ENCODE measurements around the gene KLK1. TPM values are rescaled to one million over a fixed set of nuclear protein-coding genes. Genes with fewer than 3 reads are reported as not detected.

Gene KLK1
- total and polyA plus RNA-seq, 4 donors: 0.50 to 2.0 (median 1.3) TPM; not detected in 1

DNA sequence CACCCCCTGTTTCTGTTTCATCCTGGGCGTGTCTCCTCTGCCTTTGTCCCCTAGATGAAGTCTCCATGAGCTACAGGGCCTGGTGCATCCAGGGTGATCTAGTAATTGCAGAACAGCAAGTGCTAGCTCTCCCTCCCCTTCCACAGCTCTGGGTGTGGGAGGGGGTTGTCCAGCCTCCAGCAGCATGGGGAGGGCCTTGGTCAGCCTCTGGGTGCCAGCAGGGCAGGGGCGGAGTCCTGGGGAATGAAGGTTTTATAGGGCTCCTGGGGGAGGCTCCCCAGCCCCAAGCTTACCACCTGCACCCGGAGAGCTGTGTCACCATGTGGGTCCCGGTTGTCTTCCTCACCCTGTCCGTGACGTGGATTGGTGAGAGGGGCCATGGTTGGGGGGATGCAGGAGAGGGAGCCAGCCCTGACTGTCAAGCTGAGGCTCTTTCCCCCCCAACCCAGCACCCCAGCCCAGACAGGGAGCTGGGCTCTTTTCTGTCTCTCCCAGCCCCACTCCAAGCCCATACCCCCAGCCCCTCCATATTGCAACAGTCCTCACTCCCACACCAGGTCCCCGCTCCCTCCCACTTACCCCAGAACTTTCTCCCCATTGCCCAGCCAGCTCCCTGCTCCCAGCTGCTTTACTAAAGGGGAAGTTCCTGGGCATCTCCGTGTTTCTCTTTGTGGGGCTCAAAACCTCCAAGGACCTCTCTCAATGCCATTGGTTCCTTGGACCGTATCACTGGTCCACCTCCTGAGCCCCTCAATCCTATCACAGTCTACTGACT lies 31.2 kb upstream of the KLK1 start, which contains the start of gene KLK3:
TSS of gene KLK3 (plus strand) at position 280 of the 775 bp plus-strand sequence. CDS start at position 321, 41 bp downstream.
- H3K27me3 ChIP-seq (ENCODE audit: control insufficient read depth, insufficient read depth, low read length): peaks cover 14% of the 10 kb centered on the region
- no peaks in the 10 kb centered on the region for H3K9me3 ChIP-seq (ENCODE audit: control insufficient read depth, insufficient read depth, low read length)
- WGBS (ENCODE audit: insufficient coverage): 57% methylated on average over 7 of the region's 9 CpGs
- H3K4me3 ChIP-seq (ENCODE audit: low read depth, low read length): no peak within 1 kb of the TSS
- H3K4me1 ChIP-seq (ENCODE audit: control insufficient read depth, insufficient read depth, low read length): no peaks in the 10 kb centered on the region
- no peak within 1 kb of the TSS for H3K27ac ChIP-seq (ENCODE audit: low read depth, low read length)
- DNase-seq (ENCODE audit: low read depth in 4 of 6, low spot score in 6 of 6): no peak
- H3K36me3 ChIP-seq (ENCODE audit: control insufficient read depth, insufficient read depth, low read length): no peaks in the 10 kb centered on the region

DNA sequence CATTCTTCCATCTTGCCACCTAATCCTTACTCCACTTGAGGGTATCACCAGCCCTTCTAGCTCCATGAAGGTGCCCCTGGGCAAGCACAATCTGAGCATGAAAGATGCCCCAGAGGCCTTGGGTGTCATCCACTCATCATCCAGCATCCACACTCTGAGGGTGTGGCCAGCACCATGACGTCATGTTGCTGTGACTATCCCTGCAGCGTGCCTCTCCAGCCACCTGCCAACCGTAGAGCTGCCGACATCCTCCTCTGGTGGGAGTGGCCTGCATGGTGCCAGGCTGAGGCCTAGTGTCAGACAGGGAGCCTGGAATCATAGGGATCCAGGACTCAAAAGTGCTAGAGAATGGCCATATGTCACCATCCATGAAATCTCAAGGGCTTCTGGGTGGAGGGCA lies 28.0 kb upstream of the KLK1 start:
- H3K9me3 ChIP-seq (ENCODE audit: control insufficient read depth, insufficient read depth, low read length): no peaks in the 10 kb centered on the region
- no peaks in the 10 kb centered on the region for H3K4me1 ChIP-seq (ENCODE audit: control insufficient read depth, insufficient read depth, low read length)
- H3K36me3 ChIP-seq (ENCODE audit: control insufficient read depth, insufficient read depth, low read length): no peaks in the 10 kb centered on the region
- H3K4me3 ChIP-seq (ENCODE audit: low read depth, low read length): no peak overlapping the region
- H3K27ac ChIP-seq (ENCODE audit: low read depth, low read length): no peak overlapping the region
- H3K27me3 ChIP-seq (ENCODE audit: control insufficient read depth, insufficient read depth, low read length): peaks cover 9% of the 10 kb centered on the region
- DNase-seq (ENCODE audit: low read depth in 4 of 6, low spot score in 6 of 6): no peak
- WGBS (ENCODE audit: insufficient coverage): 64% methylated on average over 4 of the region's 4 CpGs

DNA sequence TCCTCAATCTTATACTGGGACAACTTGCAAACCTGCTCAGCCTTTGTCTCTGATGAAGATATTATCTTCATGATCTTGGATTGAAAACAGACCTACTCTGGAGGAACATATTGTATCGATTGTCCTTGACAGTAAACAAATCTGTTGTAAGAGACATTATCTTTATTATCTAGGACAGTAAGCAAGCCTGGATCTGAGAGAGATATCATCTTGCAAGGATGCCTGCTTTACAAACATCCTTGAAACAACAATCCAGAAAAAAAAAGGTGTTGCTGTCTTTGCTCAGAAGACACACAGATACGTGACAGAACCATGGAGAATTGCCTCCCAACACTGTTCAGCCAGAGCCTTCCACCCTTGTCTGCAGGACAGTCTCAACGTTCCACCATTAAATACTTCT lies 27.2 kb upstream of the KLK1 start:
- no peak for DNase-seq (ENCODE audit: low read depth in 4 of 6, low spot score in 6 of 6)
- 55% methylated on average over 2 of the region's 3 CpGs for WGBS (ENCODE audit: insufficient coverage)
- Histone ChIP-seq H3K27me3 (ENCODE audit: control insufficient read depth, insufficient read depth, low read length) (peaks cover 5% of the 10 kb centered on the region), H3K27ac (ENCODE audit: low read depth, low read length) (no peak overlapping the region), H3K9me3 (ENCODE audit: control insufficient read depth, insufficient read depth, low read length) (no peaks in the 10 kb centered on the region), H3K4me1 (ENCODE audit: control insufficient read depth, insufficient read depth, low read length) (no peaks in the 10 kb centered on the region), H3K36me3 (ENCODE audit: control insufficient read depth, insufficient read depth, low read length) (no peaks in the 10 kb centered on the region), H3K4me3 (ENCODE audit: low read depth, low read length) (no peak overlapping the region)

DNA sequence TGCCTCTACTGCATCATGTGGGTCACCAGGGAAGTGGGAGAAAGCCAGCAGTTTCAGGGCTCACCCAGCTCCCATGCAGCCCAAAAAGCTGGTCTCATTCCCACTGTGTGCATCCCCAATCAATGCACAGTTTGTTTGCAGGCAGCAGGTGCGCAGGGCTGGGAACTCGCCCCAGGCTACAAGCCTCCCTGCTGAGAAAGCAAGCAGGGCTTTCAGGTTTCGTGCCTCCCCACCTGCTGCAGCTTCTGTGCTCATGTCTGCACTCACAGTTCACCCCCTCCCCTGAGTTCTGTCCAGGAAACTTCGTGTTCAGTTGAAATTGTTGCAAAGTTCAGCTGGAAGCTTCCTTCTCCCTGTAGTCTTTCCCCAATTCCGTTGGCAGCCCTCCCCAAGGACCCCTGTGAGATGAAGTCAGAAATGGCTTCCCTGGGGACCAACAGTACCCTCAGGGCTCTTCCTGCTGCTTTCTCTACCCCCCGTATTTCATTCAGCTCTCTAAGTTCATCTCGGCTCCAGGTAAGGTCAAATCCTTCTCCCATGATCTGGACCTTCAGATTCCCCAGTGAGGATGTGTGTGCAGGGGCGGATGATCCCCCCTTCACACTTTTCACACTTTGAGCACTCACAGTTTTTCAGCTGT lies 20.8 kb upstream of the KLK1 start:
- Histone ChIP-seq H3K27ac (ENCODE audit: low read depth, low read length) (no peak overlapping the region), H3K4me1 (ENCODE audit: control insufficient read depth, insufficient read depth, low read length) (no peaks in the 10 kb centered on the region), H3K9me3 (ENCODE audit: control insufficient read depth, insufficient read depth, low read length) (peaks cover 2% of the 10 kb centered on the region), H3K4me3 (ENCODE audit: low read depth, low read length) (no peak overlapping the region), H3K27me3 (ENCODE audit: control insufficient read depth, insufficient read depth, low read length) (no peaks in the 10 kb centered on the region), H3K36me3 (ENCODE audit: control insufficient read depth, insufficient read depth, low read length) (no peaks in the 10 kb centered on the region)
- 55% methylated on average over 5 of the region's 8 CpGs for WGBS (ENCODE audit: insufficient coverage)
- DNase-seq (ENCODE audit: low read depth in 4 of 6, low spot score in 6 of 6): no peak

DNA sequence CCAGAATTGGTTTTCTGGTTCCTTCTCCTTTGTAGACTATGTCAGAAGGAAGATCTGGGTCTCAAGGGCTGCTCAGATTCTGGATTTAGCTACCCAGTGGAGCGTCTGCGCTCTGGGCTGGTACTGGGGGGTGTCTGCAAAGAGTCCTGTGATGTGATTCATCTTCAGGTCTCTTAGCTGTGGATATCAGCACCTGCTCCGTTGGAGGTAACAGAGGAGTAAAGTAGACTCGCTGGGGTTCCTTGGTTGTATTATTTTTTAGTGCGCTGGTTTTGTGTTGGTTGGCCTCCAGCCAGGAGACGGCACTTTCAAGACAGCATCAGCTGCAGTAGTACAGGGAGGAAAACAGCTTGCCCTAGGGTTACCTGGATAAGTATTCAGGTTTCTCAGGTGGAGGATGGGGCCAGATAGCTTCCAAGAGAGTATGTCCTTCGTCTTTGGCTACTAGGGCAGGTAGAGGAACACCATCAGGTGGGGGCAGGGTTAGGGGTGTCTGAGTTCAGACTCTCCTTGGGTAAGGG lies 20.2 kb upstream of the KLK1 start:
- 51% methylated on average over 5 of the region's 7 CpGs for WGBS (ENCODE audit: insufficient coverage)

DNA sequence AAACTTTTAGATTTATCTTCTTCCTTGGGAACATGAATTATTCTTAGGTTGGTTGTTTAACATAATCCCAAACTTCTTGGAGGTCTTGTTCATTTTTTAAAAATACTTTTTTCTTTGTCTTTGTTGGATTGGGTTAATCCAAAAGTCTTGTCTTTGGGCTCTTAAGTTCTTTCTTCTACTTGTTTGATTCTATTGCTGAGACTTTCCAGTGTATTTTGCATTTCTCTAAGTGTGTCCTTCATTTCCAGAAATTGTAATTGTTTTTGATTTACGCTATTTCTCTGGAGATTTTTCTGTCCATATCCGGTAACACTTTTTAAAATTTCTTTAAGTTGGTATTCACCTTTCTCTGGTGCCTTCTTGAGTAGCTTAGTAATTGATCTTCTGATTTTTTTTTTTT lies 19.6 kb upstream of the KLK1 start:
- H3K4me1 ChIP-seq (ENCODE audit: control insufficient read depth, insufficient read depth, low read length): no peaks in the 10 kb centered on the region
- H3K9me3 ChIP-seq (ENCODE audit: control insufficient read depth, insufficient read depth, low read length): peaks cover 2% of the 10 kb centered on the region
- DNase-seq (ENCODE audit: low read depth in 4 of 6, low spot score in 6 of 6): no peak
- H3K36me3 ChIP-seq (ENCODE audit: control insufficient read depth, insufficient read depth, low read length): no peaks in the 10 kb centered on the region
- WGBS (ENCODE audit: insufficient coverage): no CpG with 5 or more reads among the region's 2 CpGs
- H3K4me3 ChIP-seq (ENCODE audit: low read depth, low read length): no peak overlapping the region
- no peaks in the 10 kb centered on the region for H3K27me3 ChIP-seq (ENCODE audit: control insufficient read depth, insufficient read depth, low read length)
- no peak overlapping the region for H3K27ac ChIP-seq (ENCODE audit: low read depth, low read length)

More for the DNA sequence above, 20.2 kb upstream of the KLK1 start:
- DNase-seq (ENCODE audit: low read depth in 4 of 6, low spot score in 6 of 6): no peak
- H3K27ac ChIP-seq (ENCODE audit: low read depth, low read length): no peak overlapping the region
- no peaks in the 10 kb centered on the region for H3K4me1 ChIP-seq (ENCODE audit: control insufficient read depth, insufficient read depth, low read length)
- H3K9me3 ChIP-seq (ENCODE audit: control insufficient read depth, insufficient read depth, low read length): peaks cover 2% of the 10 kb centered on the region
- no peaks in the 10 kb centered on the region for H3K27me3 ChIP-seq (ENCODE audit: control insufficient read depth, insufficient read depth, low read length)
- no peaks in the 10 kb centered on the region for H3K36me3 ChIP-seq (ENCODE audit: control insufficient read depth, insufficient read depth, low read length)
- no peak overlapping the region for H3K4me3 ChIP-seq (ENCODE audit: low read depth, low read length)

DNA sequence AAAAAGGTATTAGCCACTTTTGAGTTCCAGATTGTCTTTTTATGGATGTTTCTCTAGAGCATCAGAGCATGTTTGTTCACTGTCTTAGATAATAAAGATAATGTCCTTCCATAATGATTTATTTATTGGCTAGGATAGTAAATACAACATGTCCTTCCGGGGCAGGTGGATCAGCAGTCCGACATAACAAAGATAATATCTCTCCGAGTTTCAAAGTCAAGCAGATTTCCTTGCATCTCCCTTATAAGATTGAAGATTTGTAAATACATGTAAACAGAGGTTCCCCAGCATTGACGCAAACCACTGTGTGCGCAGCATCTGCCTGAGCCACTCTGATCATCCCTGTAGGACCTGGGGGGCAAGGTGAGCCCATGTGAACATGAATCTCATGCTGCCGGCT lies 18.5 kb upstream of the KLK1 start:
- Histone ChIP-seq H3K36me3 (ENCODE audit: control insufficient read depth, insufficient read depth, low read length) (no peaks in the 10 kb centered on the region), H3K4me3 (ENCODE audit: low read depth, low read length) (no peak overlapping the region), H3K27me3 (ENCODE audit: control insufficient read depth, insufficient read depth, low read length) (no peaks in the 10 kb centered on the region), H3K9me3 (ENCODE audit: control insufficient read depth, insufficient read depth, low read length) (peaks cover 2% of the 10 kb centered on the region), H3K27ac (ENCODE audit: low read depth, low read length) (no peak overlapping the region), H3K4me1 (ENCODE audit: control insufficient read depth, insufficient read depth, low read length) (no peaks in the 10 kb centered on the region)
- WGBS (ENCODE audit: insufficient coverage): 82% methylated on average over 3 of the region's 6 CpGs
- no peak for DNase-seq (ENCODE audit: low read depth in 4 of 6, low spot score in 6 of 6)

DNA sequence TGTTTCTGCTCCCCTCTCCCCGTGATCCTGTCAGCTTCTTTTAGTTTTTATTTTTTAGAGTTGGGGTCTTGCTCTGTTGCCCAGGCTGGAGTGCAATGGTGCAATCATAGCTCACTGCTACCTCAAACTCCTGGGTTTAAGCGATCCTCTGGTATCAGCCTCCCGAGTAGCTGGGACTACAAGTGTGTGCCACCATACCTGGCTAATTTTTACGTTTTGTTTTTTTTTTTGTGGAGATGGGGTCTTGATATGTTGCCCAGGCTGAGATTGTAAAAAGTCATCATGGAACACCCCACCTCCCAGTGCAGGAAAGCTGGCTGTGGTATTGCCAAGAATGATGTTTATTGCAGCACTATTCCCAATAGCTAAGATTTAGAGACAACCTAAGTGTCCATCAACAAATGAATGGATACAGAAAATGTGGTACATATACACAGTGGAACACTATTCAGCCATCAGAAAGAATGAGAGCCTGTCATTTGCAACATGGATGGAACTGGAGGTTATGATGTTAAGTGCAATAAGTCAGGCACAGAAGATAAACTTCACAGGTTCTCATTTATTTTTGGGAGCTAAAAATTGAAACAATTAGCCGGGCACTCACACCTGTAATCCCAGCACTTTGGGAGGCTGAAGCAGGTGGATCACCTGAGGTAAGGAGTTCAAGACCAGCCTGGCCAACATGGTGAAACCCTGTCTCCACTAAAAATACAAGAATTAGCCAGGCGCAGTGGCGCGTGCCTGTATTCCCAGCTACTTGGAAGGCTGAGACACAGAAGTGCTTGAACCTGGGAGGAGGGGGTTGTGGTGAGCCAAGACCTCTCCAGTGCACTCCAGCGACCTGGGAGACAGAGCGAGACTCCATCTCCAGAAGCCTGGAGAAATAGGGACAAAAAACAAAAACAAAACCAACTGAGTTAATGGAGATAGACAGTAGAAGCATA lies 16.4 kb upstream of the KLK1 start:
- peaks cover 2% of the 10 kb centered on the region for H3K9me3 ChIP-seq (ENCODE audit: control insufficient read depth, insufficient read depth, low read length)
- peaks cover 6% of the 10 kb centered on the region for H3K27me3 ChIP-seq (ENCODE audit: control insufficient read depth, insufficient read depth, low read length)
- no peaks in the 10 kb centered on the region for H3K36me3 ChIP-seq (ENCODE audit: control insufficient read depth, insufficient read depth, low read length)
- 40% methylated on average over 1 of the region's 10 CpGs for WGBS (ENCODE audit: insufficient coverage)
- no peak overlapping the region for H3K4me3 ChIP-seq (ENCODE audit: low read depth, low read length)
- DNase-seq (ENCODE audit: low read depth in 4 of 6, low spot score in 6 of 6): no peak
- no peak overlapping the region for H3K27ac ChIP-seq (ENCODE audit: low read depth, low read length)
- H3K4me1 ChIP-seq (ENCODE audit: control insufficient read depth, insufficient read depth, low read length): peaks cover 12% of the 10 kb centered on the region

DNA sequence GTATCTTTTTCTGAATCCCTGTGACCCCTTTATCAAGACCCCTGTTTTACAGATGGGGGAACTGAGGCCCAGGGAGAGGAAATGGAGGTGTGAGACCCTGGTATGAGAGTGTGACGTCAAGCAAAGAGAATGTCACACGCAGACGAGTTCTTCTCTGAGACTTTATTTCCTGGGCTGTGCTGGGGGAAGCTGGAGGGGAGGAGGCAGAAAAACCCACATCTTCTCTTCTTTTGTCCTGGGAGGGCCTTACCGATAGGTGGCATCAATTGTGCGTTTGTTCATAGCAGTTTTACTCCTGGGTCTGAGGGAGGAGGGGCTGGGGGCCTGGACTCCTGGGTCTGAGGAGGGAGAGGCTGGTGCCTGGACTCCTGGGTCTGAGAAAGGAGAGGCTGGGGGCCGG lies 14.7 kb upstream of the KLK1 start:
- Histone ChIP-seq H3K36me3 (ENCODE audit: control insufficient read depth, insufficient read depth, low read length) (no peaks in the 10 kb centered on the region), H3K9me3 (ENCODE audit: control insufficient read depth, insufficient read depth, low read length) (no peaks in the 10 kb centered on the region), H3K27ac (ENCODE audit: low read depth, low read length) (no peak overlapping the region), H3K27me3 (ENCODE audit: control insufficient read depth, insufficient read depth, low read length) (peaks cover 6% of the 10 kb centered on the region), H3K4me1 (ENCODE audit: control insufficient read depth, insufficient read depth, low read length) (peaks cover 12% of the 10 kb centered on the region), H3K4me3 (ENCODE audit: low read depth, low read length) (no peak overlapping the region)
- 29% methylated on average over 5 of the region's 6 CpGs for WGBS (ENCODE audit: insufficient coverage)
- no peak for DNase-seq (ENCODE audit: low read depth in 4 of 6, low spot score in 6 of 6)
